ENCODE measurements around the gene FYCO1. TPM values are rescaled to one million over a fixed set of nuclear protein-coding genes. Genes with fewer than 3 reads are reported as not detected.

Gene FYCO1
- total RNA-seq, 1 experiment from 2014 or later, result 7.4 TPM

DNA sequence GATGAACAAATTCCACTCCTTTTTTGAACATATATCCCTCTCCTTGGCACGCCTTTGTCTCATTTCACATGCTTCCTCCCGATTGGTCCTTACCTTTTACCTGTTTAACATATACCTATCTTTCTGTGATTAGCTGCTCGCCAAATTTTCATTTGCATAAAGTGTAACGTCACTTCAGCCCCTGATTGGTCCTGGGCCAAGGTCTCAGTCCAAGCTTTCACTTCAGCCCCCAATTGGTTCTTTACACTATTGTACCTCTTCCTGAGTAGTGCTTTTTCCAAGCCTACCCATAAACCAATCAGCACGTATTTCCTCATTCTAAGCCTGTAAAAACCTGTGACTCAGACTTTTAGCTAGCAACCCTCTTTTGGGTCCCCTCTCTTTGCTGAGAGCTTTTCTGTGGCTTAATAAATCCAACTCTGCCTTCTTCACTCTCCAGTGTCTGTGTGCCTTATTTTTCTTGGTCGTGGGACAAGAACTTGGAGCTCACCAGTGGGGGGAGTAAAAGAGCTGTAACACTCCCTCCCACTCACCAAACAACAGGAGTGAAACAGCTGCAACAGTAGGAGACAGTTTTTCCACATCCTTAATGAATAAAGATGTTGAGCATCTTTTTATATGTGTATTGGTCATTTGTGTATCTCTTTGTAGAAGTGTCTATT, 32.2 kb upstream of the FYCO1 start:
- H2AFZ ChIP-seq (ENCODE audit: low read length), result no peak overlapping the region
- no peak overlapping the region for H3K4me2 ChIP-seq (ENCODE audit: low read depth, low read length, poor library complexity, severe bottlenecking)
- H3K9me2 ChIP-seq (replicated peaks; ENCODE audit: insufficient read depth, low read length), result no peaks in the 10 kb centered on the region
- peaks cover 6% of the 10 kb centered on the region; the same call in 1 of the 2 replicates for H3K27me3 ChIP-seq (ENCODE audit: low read length)
- H3K9me3 ChIP-seq (ENCODE audit: low read length), result peaks cover 6% of the 10 kb centered on the region; the same call in 1 of the 2 replicates
- no peak for DNase-seq
- H3K27ac ChIP-seq (ENCODE audit: low read length), result no peak overlapping the region
- H3K4me3 ChIP-seq (ENCODE audit: low read length), result no peak overlapping the region
- no peaks in the 10 kb centered on the region for H4K20me1 ChIP-seq (ENCODE audit: insufficient read depth, low read depth, low read length)
- H3K9ac ChIP-seq (ENCODE audit: low read length), result no peak overlapping the region
- no peaks in the 10 kb centered on the region for H3K79me2 ChIP-seq (ENCODE audit: low read length)
- peaks cover 4% of the 10 kb centered on the region; the same call in 1 of the 2 replicates for H3K4me1 ChIP-seq (ENCODE audit: low read length)
- no peaks in the 10 kb centered on the region for H3K36me3 ChIP-seq (ENCODE audit: insufficient read depth, low read length)

DNA sequence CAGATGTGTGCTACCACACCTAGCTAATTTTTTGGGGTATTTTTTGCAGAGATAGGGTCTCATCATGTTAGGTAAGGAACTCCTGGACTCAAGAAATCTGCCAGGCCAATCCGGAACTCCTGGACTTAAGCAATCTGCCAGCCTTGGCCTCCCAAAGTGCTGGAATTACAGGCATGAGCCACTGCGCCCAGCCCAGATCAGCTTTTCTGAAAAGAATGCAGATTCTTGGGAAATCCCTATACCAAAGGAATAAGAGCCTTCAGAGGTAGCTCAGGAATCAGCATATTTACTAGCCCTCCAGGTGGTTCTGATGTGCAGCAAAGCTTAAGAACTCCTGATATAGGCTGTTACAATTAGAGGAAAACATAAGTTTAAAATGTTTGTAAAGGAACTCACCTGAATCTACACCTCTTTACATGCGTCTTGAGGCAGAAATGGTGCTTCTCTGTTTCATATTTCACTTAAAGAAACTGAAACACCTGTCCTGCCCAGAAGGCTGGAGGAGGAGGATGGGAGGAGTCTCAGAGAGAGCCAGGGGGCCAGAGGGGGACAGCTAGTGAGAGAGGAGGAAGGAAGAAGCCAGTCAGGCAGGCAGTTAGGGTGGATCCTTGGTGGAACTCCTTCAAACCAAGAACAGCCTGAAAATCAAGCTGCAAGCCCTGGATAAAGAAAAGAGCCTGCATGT, 31.5 kb upstream of the FYCO1 start, which contains the start of gene XCR1:
XCR1 (minus strand) TSS at position 463 of the 685 bp plus-strand sequence. CDS start 5,536 bp downstream, outside the sequence.
- Histone ChIP-seq H3K79me2 (ENCODE audit: low read length) (no peaks in the 10 kb centered on the region), H3K9ac (ENCODE audit: low read length) (no peak within 1 kb of the TSS)

DNA sequence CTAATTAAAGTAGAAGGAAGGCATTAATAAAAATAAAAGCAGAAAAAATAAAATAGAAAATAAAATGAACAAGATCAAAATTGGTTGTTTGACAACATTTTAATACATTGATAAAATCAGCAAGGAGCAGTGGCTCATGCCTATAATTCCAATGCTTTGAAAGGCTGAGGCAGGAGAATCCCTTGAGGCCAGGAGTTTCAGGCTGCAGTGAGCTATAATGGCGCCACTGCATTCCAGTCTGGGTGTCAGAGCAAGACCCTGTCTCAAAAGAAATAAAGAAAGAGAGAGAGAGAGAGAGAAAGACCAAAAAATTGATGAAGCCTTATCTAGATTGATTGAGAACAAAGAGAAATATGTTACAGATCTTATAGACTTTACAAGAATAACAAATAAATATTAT, 29.5 kb upstream of the FYCO1 start:
- Histone ChIP-seq H4K20me1 (ENCODE audit: insufficient read depth, low read depth, low read length) (no peaks in the 10 kb centered on the region), H2AFZ (ENCODE audit: low read length) (no peak overlapping the region), H3K36me3 (ENCODE audit: insufficient read depth, low read length) (no peaks in the 10 kb centered on the region), H3K9me2 (replicated peaks; ENCODE audit: insufficient read depth, low read length) (no peaks in the 10 kb centered on the region), H3K9ac (ENCODE audit: low read length) (no peak overlapping the region), H3K4me2 (ENCODE audit: low read depth, low read length, poor library complexity, severe bottlenecking) (no peak overlapping the region), H3K79me2 (ENCODE audit: low read length) (no peaks in the 10 kb centered on the region), H3K27ac (ENCODE audit: low read length) (no peak overlapping the region), H3K9me3 (ENCODE audit: low read length) (peaks cover 6% of the 10 kb centered on the region; the same call in 1 of the 2 replicates), H3K4me1 (ENCODE audit: low read length) (no peaks in the 10 kb centered on the region), H3K27me3 (ENCODE audit: low read length) (peaks cover 6% of the 10 kb centered on the region; the same call in 1 of the 2 replicates), H3K4me3 (ENCODE audit: low read length) (no peak overlapping the region)
- DNase-seq, result no peak

More for the DNA sequence above, 31.5 kb upstream of the FYCO1 start, which contains the start of gene XCR1:
- no peak within 1 kb of the TSS for H3K4me3 ChIP-seq (ENCODE audit: low read length)
- H3K9me3 ChIP-seq (ENCODE audit: low read length), result peaks cover 6% of the 10 kb centered on the region; the same call in 1 of the 2 replicates
- H3K36me3 ChIP-seq (ENCODE audit: insufficient read depth, low read length), result no peaks in the 10 kb centered on the region
- H4K20me1 ChIP-seq (ENCODE audit: insufficient read depth, low read depth, low read length), result no peaks in the 10 kb centered on the region
- no peak within 1 kb of the TSS for H3K4me2 ChIP-seq (ENCODE audit: low read depth, low read length, poor library complexity, severe bottlenecking)
- peaks cover 6% of the 10 kb centered on the region; the same call in 1 of the 2 replicates for H3K27me3 ChIP-seq (ENCODE audit: low read length)
- no peak for DNase-seq
- no peak within 1 kb of the TSS for H2AFZ ChIP-seq (ENCODE audit: low read length)
- H3K4me1 ChIP-seq (ENCODE audit: low read length), result peaks cover 3% of the 10 kb centered on the region; the same call in 1 of the 2 replicates
- H3K27ac ChIP-seq (ENCODE audit: low read length), result no peak within 1 kb of the TSS
- no peaks in the 10 kb centered on the region for H3K9me2 ChIP-seq (replicated peaks; ENCODE audit: insufficient read depth, low read length)

DNA sequence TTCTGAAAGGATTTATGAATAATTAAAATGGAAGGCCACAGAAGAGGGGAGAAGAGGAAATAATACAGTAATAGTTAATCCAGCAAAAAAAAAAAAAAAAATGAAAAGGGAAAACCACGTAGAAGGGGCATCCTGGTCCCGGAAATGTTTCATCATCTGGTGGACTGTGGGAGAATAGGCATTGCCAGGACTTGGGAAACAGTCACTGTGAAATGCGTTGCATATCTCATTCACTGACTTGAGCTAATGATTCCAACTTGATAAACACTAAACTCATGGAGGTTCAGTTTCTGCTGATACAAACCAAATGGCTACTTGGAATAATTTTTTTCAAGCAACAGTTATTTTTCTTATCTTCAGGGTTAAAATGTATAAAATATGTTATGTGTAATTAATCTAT, 28.5 kb upstream of the FYCO1 start:
- Histone ChIP-seq H3K9me3 (ENCODE audit: low read length) (peaks cover 6% of the 10 kb centered on the region; the same call in 1 of the 2 replicates), H3K4me1 (ENCODE audit: low read length) (no peaks in the 10 kb centered on the region), H3K27me3 (ENCODE audit: low read length) (peaks cover 6% of the 10 kb centered on the region; the same call in 1 of the 2 replicates), H4K20me1 (ENCODE audit: insufficient read depth, low read depth, low read length) (no peaks in the 10 kb centered on the region), H3K9me2 (replicated peaks; ENCODE audit: insufficient read depth, low read length) (no peaks in the 10 kb centered on the region), H3K27ac (ENCODE audit: low read length) (no peak overlapping the region), H3K9ac (ENCODE audit: low read length) (no peak overlapping the region), H2AFZ (ENCODE audit: low read length) (no peak overlapping the region), H3K4me2 (ENCODE audit: low read depth, low read length, poor library complexity, severe bottlenecking) (no peak overlapping the region), H3K36me3 (ENCODE audit: insufficient read depth, low read length) (no peaks in the 10 kb centered on the region), H3K79me2 (ENCODE audit: low read length) (no peaks in the 10 kb centered on the region), H3K4me3 (ENCODE audit: low read length) (no peak overlapping the region)
- DNase-seq, result no peak

DNA sequence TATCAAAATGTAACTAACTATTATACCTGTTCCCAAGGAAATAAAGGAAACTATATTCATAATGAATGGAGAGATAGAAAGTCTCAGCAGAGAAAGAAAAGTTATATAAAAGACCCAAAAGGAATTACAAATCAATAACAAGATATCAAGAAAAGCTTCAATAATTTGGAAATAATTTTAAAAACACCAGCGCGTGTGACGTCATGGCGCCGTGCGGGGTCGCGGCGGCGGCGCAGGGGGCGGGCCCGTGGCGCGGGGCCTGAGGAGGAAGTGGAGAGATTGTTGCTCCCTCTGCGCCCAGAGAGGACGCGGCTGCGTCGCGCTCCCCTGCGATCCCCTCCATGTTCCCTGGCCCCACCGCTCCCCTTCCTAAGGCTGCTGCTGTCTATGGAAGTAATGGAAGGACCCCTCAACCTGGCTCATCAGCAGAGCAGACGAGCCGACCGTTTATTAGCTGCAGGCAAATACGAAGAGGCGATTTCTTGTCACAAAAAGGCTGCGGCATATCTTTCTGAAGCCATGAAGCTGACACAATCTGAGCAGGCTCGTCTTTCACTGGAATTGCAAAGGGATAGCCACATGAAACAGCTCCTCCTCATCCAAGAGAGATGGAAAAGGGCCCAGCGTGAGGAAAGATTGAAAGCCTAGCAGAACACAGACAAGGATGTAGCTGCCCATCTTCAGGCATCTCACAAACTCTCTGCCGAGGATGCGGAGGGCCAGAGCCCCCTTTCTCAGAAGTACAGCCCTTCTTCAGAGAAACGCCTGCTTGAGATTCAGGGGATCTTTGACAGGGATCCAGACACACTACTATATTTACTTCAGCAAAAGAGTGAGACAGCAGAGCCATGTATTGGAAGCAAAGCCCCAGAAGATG, 27.5 kb upstream of the FYCO1 start:
- no peak overlapping the region for H2AFZ ChIP-seq (ENCODE audit: low read length)
- H3K27me3 ChIP-seq (ENCODE audit: low read length), result peaks cover 6% of the 10 kb centered on the region; the same call in 1 of the 2 replicates
- no peak overlapping the region for H3K4me2 ChIP-seq (ENCODE audit: low read depth, low read length, poor library complexity, severe bottlenecking)
- no peaks in the 10 kb centered on the region for H3K36me3 ChIP-seq (ENCODE audit: insufficient read depth, low read length)
- no peak overlapping the region for H3K27ac ChIP-seq (ENCODE audit: low read length)
- H3K4me1 ChIP-seq (ENCODE audit: low read length), result no peaks in the 10 kb centered on the region
- no peaks in the 10 kb centered on the region for H3K9me2 ChIP-seq (replicated peaks; ENCODE audit: insufficient read depth, low read length)
- no peak overlapping the region for H3K4me3 ChIP-seq (ENCODE audit: low read length)
- DNase-seq, result no peak
- no peak overlapping the region for H3K9ac ChIP-seq (ENCODE audit: low read length)
- no peaks in the 10 kb centered on the region for H3K79me2 ChIP-seq (ENCODE audit: low read length)
- peaks cover 6% of the 10 kb centered on the region; the same call in 1 of the 2 replicates for H3K9me3 ChIP-seq (ENCODE audit: low read length)
- no peaks in the 10 kb centered on the region for H4K20me1 ChIP-seq (ENCODE audit: insufficient read depth, low read depth, low read length)

DNA sequence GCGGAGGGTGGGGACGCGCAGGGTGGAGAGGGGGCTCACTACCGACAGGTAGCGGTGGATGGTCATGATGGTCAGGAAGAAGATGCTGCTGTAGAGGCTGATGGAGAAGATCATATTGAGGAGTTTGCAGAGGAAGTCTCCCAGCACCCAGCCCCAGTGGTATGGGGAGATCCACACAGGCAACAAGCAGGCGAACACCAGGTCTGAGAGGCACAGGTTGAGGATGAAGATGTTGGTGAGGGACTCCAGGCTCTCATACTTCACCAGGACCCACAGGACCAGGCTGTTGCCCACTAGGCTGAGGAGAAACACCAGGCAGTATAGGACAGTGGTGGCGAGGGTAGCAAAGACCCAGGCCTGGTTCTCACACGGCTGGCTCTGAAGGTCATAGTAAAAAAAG, 25.9 kb upstream of the FYCO1 start:
- Histone ChIP-seq H2AFZ (ENCODE audit: low read length) (no peak overlapping the region), H3K36me3 (ENCODE audit: insufficient read depth, low read length) (no peaks in the 10 kb centered on the region), H3K4me2 (ENCODE audit: low read depth, low read length, poor library complexity, severe bottlenecking) (no peak overlapping the region), H3K9me3 (ENCODE audit: low read length) (no peaks in the 10 kb centered on the region), H3K9ac (ENCODE audit: low read length) (no peak overlapping the region), H3K79me2 (ENCODE audit: low read length) (no peaks in the 10 kb centered on the region), H3K9me2 (replicated peaks; ENCODE audit: insufficient read depth, low read length) (no peaks in the 10 kb centered on the region), H3K4me1 (ENCODE audit: low read length) (no peaks in the 10 kb centered on the region), H3K27me3 (ENCODE audit: low read length) (no peaks in the 10 kb centered on the region), H4K20me1 (ENCODE audit: insufficient read depth, low read depth, low read length) (no peaks in the 10 kb centered on the region), H3K4me3 (ENCODE audit: low read length) (no peak overlapping the region), H3K27ac (ENCODE audit: low read length) (no peak overlapping the region)
- DNase-seq, result no peak

DNA sequence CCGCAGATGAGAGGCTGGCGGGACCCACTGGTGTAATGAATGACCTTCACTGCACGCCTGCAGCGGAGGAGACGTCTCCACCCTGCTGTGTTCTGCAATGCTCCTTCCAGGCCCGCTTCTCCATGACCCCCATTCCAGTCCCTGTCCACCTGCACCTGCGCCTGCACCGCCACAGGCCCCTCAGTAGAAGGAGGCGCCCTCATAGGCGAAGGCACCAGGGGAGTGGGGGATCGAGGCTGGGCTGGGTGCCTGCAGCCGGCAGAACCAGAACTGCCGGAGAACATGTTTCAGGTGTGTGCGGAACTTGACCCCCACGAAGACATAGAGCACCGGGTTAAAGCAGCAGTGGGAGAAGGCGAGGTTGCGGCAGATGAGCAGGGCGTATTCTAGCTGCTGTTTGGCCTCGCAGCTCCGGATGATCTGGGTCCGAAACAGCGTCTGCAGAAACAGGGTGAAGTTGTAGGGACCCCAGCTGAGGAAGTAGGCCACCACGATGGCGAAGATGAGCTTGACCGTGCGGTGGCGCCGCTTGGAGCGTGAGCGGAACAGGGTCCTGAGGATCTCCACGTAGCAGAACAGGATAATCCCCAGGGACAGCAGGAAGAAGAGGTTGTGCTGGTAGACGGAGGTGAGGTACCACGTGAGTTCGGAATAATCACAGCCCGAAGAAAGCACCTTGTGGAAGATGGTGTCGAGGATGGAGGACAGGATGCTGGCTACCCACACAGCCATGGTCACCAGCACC, 25.3 kb upstream of the FYCO1 start:
- no peak overlapping the region for H2AFZ ChIP-seq (ENCODE audit: low read length)
- H3K36me3 ChIP-seq (ENCODE audit: insufficient read depth, low read length), result no peaks in the 10 kb centered on the region
- no peaks in the 10 kb centered on the region for H3K27me3 ChIP-seq (ENCODE audit: low read length)
- no peak overlapping the region for H3K9ac ChIP-seq (ENCODE audit: low read length)
- no peak overlapping the region for H3K4me3 ChIP-seq (ENCODE audit: low read length)
- H3K4me1 ChIP-seq (ENCODE audit: low read length), result no peaks in the 10 kb centered on the region
- H3K79me2 ChIP-seq (ENCODE audit: low read length), result no peaks in the 10 kb centered on the region
- H3K9me2 ChIP-seq (replicated peaks; ENCODE audit: insufficient read depth, low read length), result no peaks in the 10 kb centered on the region
- H4K20me1 ChIP-seq (ENCODE audit: insufficient read depth, low read depth, low read length), result no peaks in the 10 kb centered on the region
- no peak overlapping the region for H3K4me2 ChIP-seq (ENCODE audit: low read depth, low read length, poor library complexity, severe bottlenecking)
- H3K9me3 ChIP-seq (ENCODE audit: low read length), result no peaks in the 10 kb centered on the region
- no peak overlapping the region for H3K27ac ChIP-seq (ENCODE audit: low read length)
- no peak for DNase-seq
